ENCODE measurements around the gene UBXN1.

UBXN1 gene

GRCh38 chr11:62647609-62648005 lies 31.3 kb downstream of the UBXN1 start:
- no peak for DNase-seq (ENCODE audit: extremely low read depth in 1 of 2, low read depth in 1 of 2)

GRCh38 chr11:62646825-62647608 lies 31.9 kb downstream of the UBXN1 start:
- DNase-seq (ENCODE audit: extremely low read depth in 1 of 2, low read depth in 1 of 2): no peak

- peak; percentile 99 for DNase-seq (ENCODE audit: extremely low read depth in 1 of 2, low read depth in 1 of 2)
Observed at GRCh38 chr11:62645946-62646824, 32.7 kb downstream of the UBXN1 start, which contains the start of gene GANAB. TSS of gene GANAB (minus strand) at chr11:62646613. CDS start at chr11:62646599, 14 bp downstream.

- DNase-seq (ENCODE audit: extremely low read depth in 1 of 2, low read depth in 1 of 2): no peak
Observed at GRCh38 chr11:62645671-62645945, 33.3 kb downstream of the UBXN1 start.

- DNase-seq (ENCODE audit: extremely low read depth in 1 of 2, low read depth in 1 of 2): no peak
Observed at GRCh38 chr11:62644220-62644619, 34.7 kb downstream of the UBXN1 start.

- no peak for DNase-seq (ENCODE audit: extremely low read depth in 1 of 2, low read depth in 1 of 2)
Observed at GRCh38 chr11:62632492-62632891, 46.4 kb downstream of the UBXN1 start.

GRCh38 chr11:62627713-62628112 lies 51.2 kb downstream of the UBXN1 start:
- no peak for DNase-seq (ENCODE audit: extremely low read depth in 1 of 2, low read depth in 1 of 2)

All from stimulated activated CD8-positive, alpha-beta memory T cell treated with anti-CD3 and anti-CD28 coated beads, Interleukin-7, amount 100 ng/mL, for 48 hours (primary cell).